Lung (tissue), 12 donors: Measurements from ENCODE around the gene REXO4. TPM values are rescaled to one million over a fixed set of nuclear protein-coding genes. Genes with fewer than 3 reads are reported as not detected.

Source experiments
- ATAC-seq: fragments of 200-7000 bp; cut with Tn5 transposase; one replicate; pipeline ENCODE4 v1.9.1; 2020; ENCODE audit warnings: moderate number of reproducible peaks; ENCODE audit not compliant: insufficient read depth, low FRiP score
- DNase-seq, 3 donors: peaks; one replicate each; pipeline ENCODE4 v3.0.0-alpha.2; 2013 to 2017
- H3K27ac ChIP-seq, 2 donors: one replicate each; pipeline ENCODE4 v1.5.1; 2013; ENCODE audit warnings: mild to moderate bottlenecking in 2 of 2, moderate library complexity in 2 of 2, control low read depth in 1 of 2, inconsistent platforms in 1 of 2, low read depth in 1 of 2, low read length in 1 of 2
- H3K27me3 ChIP-seq, 3 donors: one replicate each; pipeline ENCODE4 v1.5.1; 2013; ENCODE audit warnings: low read length in 2 of 3; ENCODE audit not compliant: control insufficient read depth in 3 of 3, insufficient read depth in 3 of 3
- H3K36me3 ChIP-seq, 4 donors: one replicate each; pipeline ENCODE4 v1.5.1; 2013; ENCODE audit warnings: low read length in 4 of 4, mild to moderate bottlenecking in 1 of 4, moderate library complexity in 1 of 4; ENCODE audit not compliant: control insufficient read depth in 4 of 4, insufficient read depth in 4 of 4
- H3K4me1 ChIP-seq, 5 donors: one replicate each; pipeline ENCODE4 v1.5.1; 2013; ENCODE audit warnings: low read length in 5 of 5, mild to moderate bottlenecking in 2 of 5, moderate library complexity in 1 of 5; ENCODE audit not compliant: control insufficient read depth in 5 of 5, insufficient read depth in 5 of 5
- H3K4me3 ChIP-seq: one replicate; pipeline ENCODE4 v1.5.1; 2013; ENCODE audit warnings: mild to moderate bottlenecking, control low read depth, moderate library complexity
- H3K9ac ChIP-seq, 2 donors: one replicate each; pipeline ENCODE4 v1.5.1; 2013; ENCODE audit warnings: low read length in 2 of 2, control low read depth in 1 of 2; ENCODE audit not compliant: insufficient read depth in 1 of 2
- H3K9me3 ChIP-seq, 4 donors: one replicate each; pipeline ENCODE4 v1.5.1; 2013; ENCODE audit warnings: low read length in 3 of 4, mild to moderate bottlenecking in 1 of 4, moderate library complexity in 1 of 4; ENCODE audit not compliant: control insufficient read depth in 4 of 4, insufficient read depth in 3 of 4
- WGBS, 2 donors: extraction: QIAGEN DNeasy Blood & Tissue Kit; methylation state at CpG; one replicate each; pipeline ENCODE4 v1.1.7; 2013; 5-methylcytosine and 5-hydroxymethylcytosine counted together
- polyA plus RNA-seq, 2 donors: library from polyadenylated mRNA; stranded (reverse); fragments of 200-250 nt; gene quantifications; one replicate each; pipeline ENCODE4 v1.2.1, GENCODE V29; 2013
- total RNA-seq, 2 donors: library from RNA; depleted of rRNA in 1 of 2; stranded (reverse); fragments of >200 nt in 1 of 2; gene quantifications; one replicate each; pipeline ENCODE4 v1.2.1, GENCODE V29; 2014 to 2021
- TF ChIP-seq, protein P1 (sequence below): IDR thresholded peaks from 2 replicates; pipeline ENCODE4 v1.5.1; 2012; ENCODE audit warnings: mild to moderate bottlenecking; ENCODE audit errors: control extremely low read depth, extremely low read depth
- donor health status: control.
- donor health status: control.
- donor health status: Bipolar disorder and iron deficiency.
- donor health status: healthy.
- donor health status: DM: yes; HTN: yes; CAD: no.

REXO4 gene
- total and polyA plus RNA-seq, 4 donors: 14.6 to 20.4 (median 19.9) TPM

DNA sequence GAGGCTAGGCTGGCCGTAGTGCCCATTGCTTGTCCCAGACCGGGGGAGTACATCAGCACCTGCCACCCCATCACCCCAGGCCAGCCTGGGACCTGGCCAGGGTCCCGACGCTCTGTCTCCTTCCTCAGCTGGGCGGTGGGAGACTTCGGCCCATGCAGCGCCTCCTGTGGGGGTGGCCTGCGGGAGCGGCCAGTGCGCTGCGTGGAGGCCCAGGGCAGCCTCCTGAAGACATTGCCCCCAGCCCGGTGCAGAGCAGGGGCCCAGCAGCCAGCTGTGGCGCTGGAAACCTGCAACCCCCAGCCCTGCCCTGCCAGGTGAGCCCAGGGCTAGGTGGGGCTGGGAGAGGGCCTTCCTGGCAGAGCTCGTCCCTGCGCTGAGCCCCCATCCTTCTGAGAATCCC lies 25.4 kb upstream of the REXO4 start:
- WGBS, 2 donors: 94 to 96% methylated on average over 15 of the region's 15 CpGs
- H3K27ac ChIP-seq: no peak overlapping the region
- no peaks in the 10 kb centered on the region for H3K27me3 ChIP-seq
- no peaks in the 10 kb centered on the region for H3K36me3 ChIP-seq
- no peaks in the 10 kb centered on the region for H3K9me3 ChIP-seq
- no peak overlapping the region for H3K9ac ChIP-seq
- H3K4me3 ChIP-seq: no peak overlapping the region
- ATAC-seq (no peak), DNase-seq (no peak)
- no peaks in the 10 kb centered on the region for H3K4me1 ChIP-seq
- TF ChIP-seq, protein P1, sequence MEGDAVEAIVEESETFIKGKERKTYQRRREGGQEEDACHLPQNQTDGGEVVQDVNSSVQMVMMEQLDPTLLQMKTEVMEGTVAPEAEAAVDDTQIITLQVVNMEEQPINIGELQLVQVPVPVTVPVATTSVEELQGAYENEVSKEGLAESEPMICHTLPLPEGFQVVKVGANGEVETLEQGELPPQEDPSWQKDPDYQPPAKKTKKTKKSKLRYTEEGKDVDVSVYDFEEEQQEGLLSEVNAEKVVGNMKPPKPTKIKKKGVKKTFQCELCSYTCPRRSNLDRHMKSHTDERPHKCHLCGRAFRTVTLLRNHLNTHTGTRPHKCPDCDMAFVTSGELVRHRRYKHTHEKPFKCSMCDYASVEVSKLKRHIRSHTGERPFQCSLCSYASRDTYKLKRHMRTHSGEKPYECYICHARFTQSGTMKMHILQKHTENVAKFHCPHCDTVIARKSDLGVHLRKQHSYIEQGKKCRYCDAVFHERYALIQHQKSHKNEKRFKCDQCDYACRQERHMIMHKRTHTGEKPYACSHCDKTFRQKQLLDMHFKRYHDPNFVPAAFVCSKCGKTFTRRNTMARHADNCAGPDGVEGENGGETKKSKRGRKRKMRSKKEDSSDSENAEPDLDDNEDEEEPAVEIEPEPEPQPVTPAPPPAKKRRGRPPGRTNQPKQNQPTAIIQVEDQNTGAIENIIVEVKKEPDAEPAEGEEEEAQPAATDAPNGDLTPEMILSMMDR: no peak

DNA sequence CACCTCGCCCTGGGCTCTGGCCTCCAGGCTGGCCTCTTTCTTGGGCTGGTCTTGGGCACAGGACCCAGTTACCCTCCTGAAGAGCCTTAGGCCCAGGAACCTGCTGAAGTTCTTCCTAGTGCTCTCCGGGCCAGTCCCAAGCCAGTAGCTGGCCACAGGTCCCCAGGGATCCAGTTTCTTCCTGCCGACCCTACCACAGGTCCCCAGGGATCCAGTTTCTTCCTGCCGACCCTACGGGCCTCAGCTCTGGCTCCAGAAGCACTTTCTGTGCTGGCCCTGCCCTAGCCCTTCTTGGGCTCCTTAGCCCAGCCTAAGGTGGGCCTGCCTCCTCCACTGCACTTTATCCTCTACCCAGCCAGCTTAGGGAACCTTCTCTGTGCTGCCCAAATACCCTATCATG lies 23.8 kb upstream of the REXO4 start:
- ATAC-seq: no peak
- Histone ChIP-seq H3K4me3 (no peak overlapping the region), H3K9me3 (no peaks in the 10 kb centered on the region), H3K36me3 (no peaks in the 10 kb centered on the region), H3K27ac (no peak overlapping the region), H3K9ac (no peak overlapping the region), H3K27me3 (no peaks in the 10 kb centered on the region), H3K4me1 (no peaks in the 10 kb centered on the region)
- no peak for DNase-seq
- TF ChIP-seq, protein P1: no peak
- WGBS, 2 donors: 78 to 89% methylated on average over 5 of the region's 5 CpGs

DNA sequence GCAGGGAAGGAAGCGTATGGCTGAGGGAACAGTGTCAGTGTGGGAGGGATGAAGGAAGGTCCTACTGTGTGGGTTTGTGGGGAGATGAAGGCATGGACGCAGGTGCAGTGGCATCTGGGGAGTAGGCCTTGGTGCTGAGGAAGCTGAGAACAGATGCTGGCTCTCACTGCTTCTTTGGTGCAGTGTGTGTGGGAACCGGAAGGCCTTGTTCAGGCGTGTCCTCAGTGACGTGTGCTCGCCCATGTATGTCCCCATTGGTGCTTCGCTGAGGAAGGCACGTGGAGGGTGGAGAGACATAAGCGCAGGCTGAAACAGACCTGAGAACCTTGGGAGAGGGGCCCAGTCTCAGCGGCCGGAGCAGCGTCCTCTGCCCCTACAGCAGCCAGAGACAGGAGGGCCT lies 23.1 kb upstream of the REXO4 start:
- ATAC-seq (no peak), DNase-seq (no peak)
- 94 to 95% methylated on average over 12 of the region's 12 CpGs for WGBS, 2 donors
- TF ChIP-seq, protein P1: no peak
- H3K4me3 ChIP-seq: no peak overlapping the region
- H3K9ac ChIP-seq: no peak overlapping the region
- no peaks in the 10 kb centered on the region for H3K27me3 ChIP-seq
- no peaks in the 10 kb centered on the region for H3K36me3 ChIP-seq
- no peaks in the 10 kb centered on the region for H3K4me1 ChIP-seq
- H3K27ac ChIP-seq: no peak overlapping the region
- H3K9me3 ChIP-seq: no peaks in the 10 kb centered on the region

DNA sequence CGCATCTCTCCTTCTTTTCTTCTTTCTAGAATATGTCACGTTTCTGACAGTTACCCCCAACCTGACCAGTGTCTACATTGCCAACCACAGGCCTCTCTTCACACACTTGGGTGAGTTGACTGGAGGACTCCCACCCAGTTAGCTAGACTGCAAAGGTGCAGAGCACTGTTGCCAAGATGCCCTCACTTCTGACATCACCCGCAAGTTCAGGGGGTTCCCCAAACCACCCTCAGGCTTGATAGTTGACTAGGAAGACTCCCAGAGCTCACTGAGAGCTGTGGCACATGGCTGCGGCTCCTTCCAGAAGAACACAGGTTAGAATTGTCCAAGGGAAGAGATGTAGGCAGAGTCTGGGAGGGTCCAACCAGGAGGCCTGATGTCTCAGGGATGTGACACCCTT lies 21.5 kb upstream of the REXO4 start:
- H3K27ac ChIP-seq: no peak overlapping the region
- TF ChIP-seq, protein P1: no peak
- H3K9me3 ChIP-seq: no peaks in the 10 kb centered on the region
- H3K27me3 ChIP-seq: no peaks in the 10 kb centered on the region
- H3K9ac ChIP-seq: no peak overlapping the region
- DNase-seq (no peak), ATAC-seq (no peak)
- no peaks in the 10 kb centered on the region for H3K36me3 ChIP-seq
- no peak overlapping the region for H3K4me3 ChIP-seq
- no peaks in the 10 kb centered on the region for H3K4me1 ChIP-seq
- 70 to 74% methylated on average over 4 of the region's 4 CpGs for WGBS, 2 donors
